ENCODE data around the gene DENND5A. TPM values are rescaled to one million over a fixed set of nuclear protein-coding genes. Genes with fewer than 3 reads are reported as not detected.
A peak's percentile ranks its signal among the peaks of the same experiment; 100 is the strongest.

DENND5A gene
- total RNA-seq, 4 donors from 2014 or later = 13.8 to 56.3 (median 23.4) TPM

- DNase-seq = no peak
- intact Hi-C loops (cut with DNase I) = no loop called here
- Histone ChIP-seq H3K4me1 (peaks cover 0 to 24% (median 10%) of the 10 kb centered on the region in 3 donors), H3K9me3 (no peaks in the 10 kb centered on the region), H3K4me3 (peak within 1 kb of the TSS; percentile 34 to 75 (median 51)), H3K36me3 (no peaks in the 10 kb centered on the region), H3K27me3 (peaks cover 0 to 41% (median 0%) of the 10 kb centered on the region in 4 donors), H3K27ac (no peak within 1 kb of the TSS)
- WGBS, 2 donors = 0% methylated on average over 2 of the region's 113 CpGs; no CpG with 5 or more reads in 1 of the 2 donors
- TF ChIP-seq CTCF (IDR thresholded peaks at IDR 0.05) = no peak
- no peak for TF ChIP-seq POLR2A (IDR thresholded peaks at IDR 0.05)
Measured at GRCh38 chr11:9091044-9091922, 173.9 kb downstream of the DENND5A start, which contains the start of gene SCUBE2. SCUBE2 (minus strand) TSS chr11:9091599; CDS start chr11:9091528, 71 bp downstream.

GRCh38 chr11:9090488-9091043 is 174.6 kb downstream of the DENND5A start:
- DNase-seq = no peak
- 63 to 77% methylated on average over 9 to 10 of the region's 20 CpGs for WGBS, 2 donors
- peaks cover 0 to 41% (median 0%) of the 10 kb centered on the region in 4 donors for H3K27me3 ChIP-seq
- H3K27ac ChIP-seq = no peak overlapping the region
- no peaks in the 10 kb centered on the region for H3K9me3 ChIP-seq
- H3K36me3 ChIP-seq = no peaks in the 10 kb centered on the region
- intact Hi-C loops (cut with DNase I) = no loop called here
- TF ChIP-seq POLR2A (IDR thresholded peaks at IDR 0.05) (no peak), CTCF (IDR thresholded peaks at IDR 0.05) (no peak)
- peak overlapping the region; percentile 34 to 75 (median 51) for H3K4me3 ChIP-seq
- peaks cover 0 to 24% (median 10%) of the 10 kb centered on the region in 3 donors for H3K4me1 ChIP-seq

- intact Hi-C loops (cut with DNase I) = no loop called here
- no peak for TF ChIP-seq POLR2A (IDR thresholded peaks at IDR 0.05)
- no peak for TF ChIP-seq CTCF (IDR thresholded peaks at IDR 0.05)
- no peak for DNase-seq
- no peak overlapping the region for H3K27ac ChIP-seq
- no peaks in the 10 kb centered on the region for H3K36me3 ChIP-seq
- H3K4me1 ChIP-seq = peaks cover 0 to 24% (median 10%) of the 10 kb centered on the region in 3 donors
- WGBS, 2 donors = 64 to 69% methylated on average over 6 of the region's 6 CpGs
- no peaks in the 10 kb centered on the region for H3K9me3 ChIP-seq
- no peak overlapping the region for H3K4me3 ChIP-seq
- H3K27me3 ChIP-seq = peaks cover 0 to 36% (median 0%) of the 10 kb centered on the region in 4 donors
Measured at GRCh38 chr11:9089636-9090035, 175.5 kb downstream of the DENND5A start.

GRCh38 chr11:9089061-9089460 is 176.1 kb downstream of the DENND5A start:
- Histone ChIP-seq H3K36me3 (no peaks in the 10 kb centered on the region), H3K4me3 (no peak overlapping the region), H3K9me3 (no peaks in the 10 kb centered on the region), H3K27me3 (peaks cover 0 to 35% (median 0%) of the 10 kb centered on the region in 4 donors), H3K4me1 (peaks cover 0 to 24% (median 10%) of the 10 kb centered on the region in 3 donors), H3K27ac (no peak overlapping the region)
- no CpG with 5 or more reads among the region's 3 CpGs for WGBS, 2 donors
- no peak for TF ChIP-seq POLR2A (IDR thresholded peaks at IDR 0.05)
- no peak for TF ChIP-seq CTCF (IDR thresholded peaks at IDR 0.05)
- intact Hi-C loops (cut with DNase I) = no loop called here
- DNase-seq = no peak

Small RNA genes within 50 kb of the gene (small RNA-seq; reads per million reads assigned to genes)
- gene MIR5691 (0 reads per million in 4 donors), gene RF00017 (0 reads per million in 4 donors)

Other genes with a start within 250 kb of the DENND5A start
- 1 to 10 TPM in 3 of 4 donors, under 1 TPM in 1; 0.97 to 4.9 (median 3.8) TPM for gene SCUBE2, start 173.8 kb downstream of the DENND5A start, total RNA-seq
- gene TMEM41B, start 49.2 kb upstream of the DENND5A start, total RNA-seq = 10 to 100 TPM; 27.6 to 49.6 (median 34.9) TPM
- 100 to 1,000 TPM in 2 of 4 donors, 10 to 100 TPM in 2; 34.8 to 118 (median 86.8) TPM for gene IPO7, start 119.3 kb upstream of the DENND5A start, total RNA-seq
- gene ZNF143, start 195.7 kb upstream of the DENND5A start, total RNA-seq = 10 to 100 TPM in 3 of 4 donors, 1 to 10 TPM in 1; 9.7 to 26.1 (median 16.6) TPM

Measured in esophagus squamous epithelium (tissue), 5 donors.